Trophoblast cell (in vitro differentiated cells and primary cell): ENCODE data around the gene ZG16.

Experiments
- DNase-seq, 2 donors: peaks; one replicate each; pipeline ENCODE4 v3.0.0-alpha.2; 2016
- H2AFZ ChIP-seq: 2 replicates; pipeline ENCODE4 v1.6.1; 2013; ENCODE audit warnings: low read length, moderate library complexity, mild to moderate bottlenecking; ENCODE audit not compliant: insufficient read depth, poor library complexity
- H2AK5ac ChIP-seq: 2 replicates; pipeline ENCODE4 v1.6.1; 2013; ENCODE audit warnings: mild to moderate bottlenecking, low read length
- H2BK120ac ChIP-seq: 2 replicates; pipeline ENCODE4 v1.6.1; 2013; ENCODE audit warnings: low read length, mild to moderate bottlenecking, moderate library complexity; ENCODE audit not compliant: insufficient read depth, poor library complexity
- H2BK12ac ChIP-seq: 2 replicates; pipeline ENCODE4 v1.6.1; 2013; ENCODE audit warnings: mild to moderate bottlenecking, low read length, moderate library complexity
- H2BK5ac ChIP-seq: 2 replicates; pipeline ENCODE4 v1.6.1; 2013; ENCODE audit warnings: low read length, low read depth, moderate library complexity, mild to moderate bottlenecking; ENCODE audit not compliant: poor library complexity
- H3K14ac ChIP-seq: 2 replicates; pipeline ENCODE4 v1.6.1; 2013; ENCODE audit warnings: mild to moderate bottlenecking, low read length
- H3K18ac ChIP-seq: 2 replicates; pipeline ENCODE4 v1.6.1; 2013; ENCODE audit warnings: mild to moderate bottlenecking, low read length
- H3K23ac ChIP-seq: 2 replicates; pipeline ENCODE4 v1.6.1; 2013; ENCODE audit warnings: low read length
- H3K27ac ChIP-seq: 2 replicates; pipeline ENCODE4 v1.5.1; 2013; ENCODE audit warnings: low read depth, mild to moderate bottlenecking, inconsistent platforms, low read length, moderate library complexity
- H3K27me3 ChIP-seq: 2 replicates; pipeline ENCODE4 v1.6.1; 2013; ENCODE audit warnings: inconsistent platforms, mild to moderate bottlenecking, low read length, moderate library complexity; ENCODE audit not compliant: insufficient read depth
- H3K36me3 ChIP-seq, 2 experiments: 1 replicate in 1 of 2; 2 replicates in 1 of 2; pipeline ENCODE4 v1.6.1; 2013; ENCODE audit warnings: low read length in 2 of 2, mild to moderate bottlenecking in 2 of 2, moderate library complexity in 1 of 2; ENCODE audit not compliant: insufficient read depth in 2 of 2, control insufficient read depth in 1 of 2
- H3K4ac ChIP-seq: 2 replicates; pipeline ENCODE4 v1.6.1; 2013; ENCODE audit warnings: low read depth, mild to moderate bottlenecking, low read length, moderate library complexity
- H3K4me1 ChIP-seq, 2 experiments: 1 replicate in 1 of 2; 2 replicates in 1 of 2; pipeline ENCODE4 v1.6.1; 2013; ENCODE audit warnings: low read length in 2 of 2, mild to moderate bottlenecking in 2 of 2, moderate library complexity in 1 of 2; ENCODE audit not compliant: insufficient read depth in 2 of 2, control insufficient read depth in 1 of 2
- H3K4me2 ChIP-seq: 2 replicates; pipeline ENCODE4 v1.6.1; 2013; ENCODE audit warnings: inconsistent platforms, mild to moderate bottlenecking, low read length, moderate library complexity
- H3K4me3 ChIP-seq: 2 replicates; pipeline ENCODE4 v1.5.1; 2013; ENCODE audit warnings: mild to moderate bottlenecking, low read depth, low read length, inconsistent platforms
- H3K79me1 ChIP-seq: one replicate; pipeline ENCODE4 v1.6.1; 2013; ENCODE audit warnings: low read length
- H3K79me2 ChIP-seq: 2 replicates; pipeline ENCODE4 v1.6.1; 2013; ENCODE audit warnings: low read length, mild to moderate bottlenecking; ENCODE audit not compliant: control insufficient read depth, insufficient read depth, poor library complexity
- H3K9ac ChIP-seq: 2 replicates; pipeline ENCODE4 v1.6.1; 2013; ENCODE audit warnings: mild to moderate bottlenecking, low read length
- H3K9me3 ChIP-seq: 2 replicates; pipeline ENCODE4 v1.6.1; 2013; ENCODE audit warnings: low read depth, mild to moderate bottlenecking, control low read depth, inconsistent platforms, low read length; ENCODE audit not compliant: insufficient read depth
- H4K12ac ChIP-seq: 2 replicates; pipeline ENCODE4 v1.6.1; 2013; ENCODE audit warnings: low read depth, mild to moderate bottlenecking, low read length, moderate library complexity
- H4K8ac ChIP-seq: 2 replicates; pipeline ENCODE4 v1.6.1; 2013; ENCODE audit warnings: low read depth, mild to moderate bottlenecking, low read length, moderate library complexity
- H4K91ac ChIP-seq: one replicate; pipeline ENCODE4 v1.6.1; 2013; ENCODE audit warnings: low read depth, mild to moderate bottlenecking, low read length, moderate library complexity
- WGBS: extraction: QIAGEN DNeasy Blood & Tissue Kit; methylation state at CpG from one replicate; pipeline ENCODE4 v1.1.7; 2013; ENCODE audit warnings: missing lambda C conversion rate; ENCODE audit not compliant: insufficient read length, insufficient coverage; ENCODE audit errors: extremely low coverage; 5-methylcytosine and 5-hydroxymethylcytosine counted together

The ZG16 gene

GRCh38 chr16:29734786-29735185 lies 43.3 kb upstream of the ZG16 start:
- Histone ChIP-seq H3K27me3 (no peaks in the 10 kb centered on the region), H2AK5ac (no peak overlapping the region), H3K4me2 (no peak overlapping the region), H2BK5ac (no peak overlapping the region), H2BK120ac (no peak overlapping the region), H3K27ac (no peak overlapping the region), H3K23ac (no peak overlapping the region), H3K18ac (no peak overlapping the region), H4K12ac (no peak overlapping the region), H3K14ac (no peak overlapping the region), H3K4ac (no peak overlapping the region), H3K4me1 (no peaks in the 10 kb centered on the region), H3K9me3 (no peaks in the 10 kb centered on the region), H3K79me1 (no peaks in the 10 kb centered on the region), H3K9ac (no peak overlapping the region), H3K36me3 (no peaks in the 10 kb centered on the region), H2AFZ (no peak overlapping the region), H3K4me3 (no peak overlapping the region), H4K91ac (no peak overlapping the region), H4K8ac (no peak overlapping the region), H2BK12ac (no peak overlapping the region), H3K79me2 (no peaks in the 10 kb centered on the region)
- no CpG with 5 or more reads among the region's 1 CpG for WGBS
- DNase-seq = no peak

- Histone ChIP-seq H3K79me2 (no peaks in the 10 kb centered on the region), H2AFZ (no peak overlapping the region), H3K23ac (no peak overlapping the region), H4K12ac (no peak overlapping the region), H2BK12ac (no peak overlapping the region), H2BK120ac (no peak overlapping the region), H3K36me3 (no peaks in the 10 kb centered on the region), H3K14ac (no peak overlapping the region), H3K4me1 (peaks cover 0 to 2% of the 10 kb centered on the region in 2 experiments), H4K91ac (no peak overlapping the region), H2BK5ac (no peak overlapping the region), H3K27me3 (no peaks in the 10 kb centered on the region), H3K9ac (no peak overlapping the region), H3K4me3 (no peak overlapping the region), H3K79me1 (no peaks in the 10 kb centered on the region), H3K4ac (no peak overlapping the region), H2AK5ac (no peak overlapping the region), H3K4me2 (no peak overlapping the region), H3K9me3 (no peaks in the 10 kb centered on the region), H3K27ac (no peak overlapping the region), H3K18ac (no peak overlapping the region), H4K8ac (no peak overlapping the region)
- no CpG with 5 or more reads among the region's 5 CpGs for WGBS
- DNase-seq = no peak
Measured at GRCh38 chr16:29736112-29736511, 41.9 kb upstream of the ZG16 start.

- Histone ChIP-seq H3K23ac (no peak overlapping the region), H3K18ac (no peak overlapping the region), H2BK120ac (no peak overlapping the region), H3K36me3 (no peaks in the 10 kb centered on the region), H3K9ac (no peak overlapping the region), H3K9me3 (no peaks in the 10 kb centered on the region), H2AFZ (no peak overlapping the region), H3K4ac (no peak overlapping the region), H3K27me3 (no peaks in the 10 kb centered on the region), H3K27ac (no peak overlapping the region), H3K79me1 (no peaks in the 10 kb centered on the region), H3K4me2 (no peak overlapping the region), H4K12ac (no peak overlapping the region), H3K4me3 (no peak overlapping the region), H2BK12ac (no peak overlapping the region), H4K8ac (no peak overlapping the region), H2AK5ac (no peak overlapping the region), H3K14ac (no peak overlapping the region), H2BK5ac (no peak overlapping the region), H3K4me1 (peaks cover 0 to 2% of the 10 kb centered on the region in 2 experiments), H4K91ac (no peak overlapping the region), H3K79me2 (no peaks in the 10 kb centered on the region)
- no CpG with 5 or more reads among the region's 6 CpGs for WGBS
- no peak for DNase-seq
Measured at GRCh38 chr16:29736764-29737163, 41.3 kb upstream of the ZG16 start.

DNA sequence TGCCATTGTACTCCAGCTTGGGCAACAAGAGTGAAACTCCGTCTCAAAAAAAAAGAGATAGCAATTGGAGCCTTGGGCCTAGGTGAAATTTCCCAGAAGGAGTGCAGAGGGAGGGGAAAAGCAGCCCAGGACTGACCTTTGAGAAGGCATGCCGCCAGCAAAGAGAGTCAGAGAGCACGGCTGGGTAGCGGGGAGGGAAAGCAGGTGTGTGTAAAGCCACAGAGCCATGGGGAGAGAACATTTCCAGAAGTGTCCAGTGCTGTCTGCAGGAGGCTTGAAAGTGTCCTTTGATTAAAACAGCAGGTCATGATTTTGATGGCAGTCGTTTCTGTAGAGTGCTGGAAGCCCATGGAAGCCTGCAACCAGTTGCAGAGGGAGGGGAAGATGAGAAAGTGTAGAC lies 40.3 kb upstream of the ZG16 start:
- no peak overlapping the region for H4K91ac ChIP-seq
- H3K36me3 ChIP-seq = no peaks in the 10 kb centered on the region
- H2BK5ac ChIP-seq = no peak overlapping the region
- H3K9ac ChIP-seq = no peak overlapping the region
- H2AK5ac ChIP-seq = no peak overlapping the region
- H2BK120ac ChIP-seq = no peak overlapping the region
- H3K79me1 ChIP-seq = no peaks in the 10 kb centered on the region
- H3K14ac ChIP-seq = no peak overlapping the region
- H2AFZ ChIP-seq = no peak overlapping the region
- peaks cover 0 to 2% of the 10 kb centered on the region in 2 experiments for H3K4me1 ChIP-seq
- no peak overlapping the region for H3K18ac ChIP-seq
- no peak overlapping the region for H4K8ac ChIP-seq
- H3K79me2 ChIP-seq = no peaks in the 10 kb centered on the region
- H3K27ac ChIP-seq = no peak overlapping the region
- H3K4me2 ChIP-seq = no peak overlapping the region
- no peak overlapping the region for H3K23ac ChIP-seq
- no peak overlapping the region for H3K4me3 ChIP-seq
- H3K27me3 ChIP-seq = no peaks in the 10 kb centered on the region
- no peak overlapping the region for H2BK12ac ChIP-seq
- no CpG with 5 or more reads among the region's 5 CpGs for WGBS
- no peaks in the 10 kb centered on the region for H3K9me3 ChIP-seq
- no peak overlapping the region for H3K4ac ChIP-seq
- DNase-seq = no peak
- H4K12ac ChIP-seq = no peak overlapping the region
